H9 (cell line): ENCODE results near the gene CLCN3. TPM values are rescaled to one million over a fixed set of nuclear protein-coding genes. Genes with fewer than 3 reads are reported as not detected.

ENCODE experiments used
- DNase-seq: peaks from one replicate; pipeline ENCODE4 v3.0.0-alpha.2; 2017
- H2AFZ ChIP-seq: one replicate; pipeline ENCODE4 v1.6.1; 2013; ENCODE audit warnings: mild to moderate bottlenecking, low read length, control low read depth, moderate library complexity
- H2AK5ac ChIP-seq: 2 replicates; pipeline ENCODE4 v1.6.1; 2013; ENCODE audit warnings: low read length, control low read depth, mixed read lengths; ENCODE audit not compliant: insufficient read length
- H2BK120ac ChIP-seq: one replicate; pipeline ENCODE4 v1.6.1; 2013; ENCODE audit warnings: low read depth, mild to moderate bottlenecking, low read length, control low read depth, inconsistent platforms; ENCODE audit not compliant: poor library complexity, severe bottlenecking
- H2BK12ac ChIP-seq: 2 replicates; pipeline ENCODE4 v1.6.1; 2013; ENCODE audit warnings: low read length, control low read depth, mixed read lengths, low read depth; ENCODE audit not compliant: insufficient read length
- H2BK15ac ChIP-seq: 2 replicates; pipeline ENCODE4 v1.6.1; 2013; ENCODE audit warnings: low read depth, low read length, control low read depth
- H2BK20ac ChIP-seq: one replicate; pipeline ENCODE4 v1.6.1; 2013; ENCODE audit warnings: low read depth, mild to moderate bottlenecking, low read length, control low read depth, inconsistent platforms; ENCODE audit not compliant: poor library complexity, severe bottlenecking
- H2BK5ac ChIP-seq: 2 replicates; pipeline ENCODE4 v1.6.1; 2013; ENCODE audit warnings: low read length, control low read depth, mixed read lengths; ENCODE audit not compliant: insufficient read length
- H3K14ac ChIP-seq: 2 replicates; pipeline ENCODE4 v1.6.1; 2013; ENCODE audit warnings: low read length, control low read depth; ENCODE audit not compliant: insufficient read depth
- H3K18ac ChIP-seq: 2 replicates; pipeline ENCODE4 v1.6.1; 2013; ENCODE audit warnings: low read depth, mild to moderate bottlenecking, mixed read lengths, low read length, control low read depth; ENCODE audit not compliant: insufficient read length
- H3K23ac ChIP-seq: 2 replicates; pipeline ENCODE4 v1.6.1; 2013; ENCODE audit warnings: low read length, control low read depth, mixed read lengths, low read depth; ENCODE audit not compliant: insufficient read length
- H3K23me2 ChIP-seq: 2 replicates; pipeline ENCODE4 v1.6.1; 2013; ENCODE audit warnings: low read depth, mild to moderate bottlenecking, mixed read lengths, low read length, control low read depth; ENCODE audit not compliant: insufficient read length, poor library complexity, severe bottlenecking
- H3K27ac ChIP-seq: 2 replicates; pipeline ENCODE4 v1.5.1; 2013; ENCODE audit warnings: low read length, control low read depth, mixed read lengths, low read depth; ENCODE audit not compliant: insufficient read length
- H3K27me3 ChIP-seq: 2 replicates; pipeline ENCODE4 v1.6.1; 2013; ENCODE audit warnings: low read length, control low read depth, inconsistent platforms; ENCODE audit not compliant: insufficient read depth
- H3K4ac ChIP-seq: 2 replicates; pipeline ENCODE4 v1.6.1; 2013; ENCODE audit warnings: low read depth, mild to moderate bottlenecking, control low read depth, inconsistent platforms, low read length, moderate library complexity
- H3K4me1 ChIP-seq: 2 replicates; pipeline ENCODE4 v1.6.1; 2013; ENCODE audit warnings: low read length, control low read depth, inconsistent platforms; ENCODE audit not compliant: insufficient read depth
- H3K4me2 ChIP-seq: 2 replicates; pipeline ENCODE4 v1.6.1; 2013; ENCODE audit warnings: low read length, control low read depth, mixed read lengths; ENCODE audit not compliant: insufficient read length, insufficient read depth
- H3K56ac ChIP-seq: 2 replicates; pipeline ENCODE4 v1.6.1; 2013; ENCODE audit warnings: low read depth, mild to moderate bottlenecking, mixed read lengths, low read length, control low read depth; ENCODE audit not compliant: insufficient read length
- H3K79me1 ChIP-seq: 2 replicates; pipeline ENCODE4 v1.6.1; 2013; ENCODE audit warnings: low read depth, mild to moderate bottlenecking, moderate library complexity, low read length, control low read depth, inconsistent platforms; ENCODE audit not compliant: insufficient read depth, poor library complexity, severe bottlenecking
- H3K79me2 ChIP-seq: 2 replicates; pipeline ENCODE4 v1.6.1; 2013; ENCODE audit warnings: low read length, control low read depth, inconsistent platforms; ENCODE audit not compliant: insufficient read depth
- H3K9ac ChIP-seq: 2 replicates; pipeline ENCODE4 v1.6.1; 2013; ENCODE audit warnings: low read length, control low read depth, mixed read lengths; ENCODE audit not compliant: insufficient read length; ENCODE audit errors: extremely low read depth
- H3K9me3 ChIP-seq: one replicate; pipeline ENCODE4 v1.6.1; 2013; ENCODE audit warnings: low read depth, low read length, inconsistent platforms; ENCODE audit not compliant: control insufficient read depth
- H3T11ph ChIP-seq: one replicate; pipeline ENCODE4 v1.6.1; 2013; ENCODE audit warnings: mild to moderate bottlenecking, low read length, control low read depth, inconsistent platforms
- H4K20me1 ChIP-seq: one replicate; pipeline ENCODE4 v1.6.1; 2013; ENCODE audit not compliant: control insufficient read depth, insufficient read length, insufficient read depth
- H4K5ac ChIP-seq: 2 replicates; pipeline ENCODE4 v1.6.1; 2013; ENCODE audit warnings: low read depth, mild to moderate bottlenecking, mixed read lengths, low read length, control low read depth; ENCODE audit not compliant: insufficient read length
- H4K8ac ChIP-seq: replicated peaks from 2 replicates; pipeline ENCODE4 v1.6.1; 2013; ENCODE audit warnings: low read length, control low read depth, mixed read lengths, low read depth; ENCODE audit not compliant: insufficient read length
- H4K91ac ChIP-seq: 2 replicates; pipeline ENCODE4 v1.6.1; 2013; ENCODE audit warnings: low read depth, mild to moderate bottlenecking, moderate library complexity, mixed read lengths, low read length, control low read depth; ENCODE audit not compliant: insufficient read length
- H3K27ac Mint-ChIP-seq, 3 experiments: 2 replicates in 2 of 3; 3 replicates in 1 of 3; pipeline ENCODE4 v1.8.0; 2020 to 2021; ENCODE audit warnings: mixed read lengths in 3 of 3, mild to moderate bottlenecking in 1 of 3, moderate library complexity in 1 of 3
- H3K27me3 Mint-ChIP-seq: 2 replicates; pipeline ENCODE4 v1.8.0; 2021; ENCODE audit warnings: low read depth, mild to moderate bottlenecking, moderate library complexity, mixed read lengths
- H3K36me3 Mint-ChIP-seq, 3 experiments: 2 replicates in 2 of 3; 3 replicates in 1 of 3; pipeline ENCODE4 v1.8.0; 2020 to 2021; ENCODE audit warnings: low read depth in 3 of 3, mixed read lengths in 3 of 3; ENCODE audit not compliant: insufficient read depth in 1 of 3
- H3K4me1 Mint-ChIP-seq, 2 experiments: 2 replicates each; pipeline ENCODE4 v1.8.0; 2020; ENCODE audit warnings: mixed read lengths in 2 of 2
- H3K4me3 Mint-ChIP-seq, 2 experiments: 2 replicates in 1 of 2; 3 replicates in 1 of 2; pipeline ENCODE4 v1.8.0; 2020 to 2021; ENCODE audit warnings: mild to moderate bottlenecking in 2 of 2, mixed read lengths in 2 of 2, moderate library complexity in 1 of 2
- H3K9me3 Mint-ChIP-seq, 2 experiments: 2 replicates in 1 of 2; 3 replicates in 1 of 2; pipeline ENCODE4 v1.8.0; 2020; ENCODE audit warnings: mild to moderate bottlenecking in 2 of 2, mixed read lengths in 2 of 2, moderate library complexity in 1 of 2
- CTCF ChIP-seq: fragments of 200-600 bp; sonication (generic); conservative IDR thresholded peaks from 3 replicates; pipeline ENCODE4 v1.8.0; 2021; ENCODE audit warnings: antibody characterized with exemption, mild to moderate bottlenecking
- WGBS: extraction: QIAGEN DNeasy Blood & Tissue Kit; methylation state at CpG from one replicate; pipeline ENCODE4 v1.1.7; 2013; ENCODE audit warnings: missing lambda C conversion rate, low lambda C conversion rate, mixed read lengths; ENCODE audit not compliant: insufficient read length; ENCODE audit errors: extremely low coverage; 5-methylcytosine and 5-hydroxymethylcytosine counted together
- total RNA-seq: library from RNA; stranded (reverse); gene quantifications from 2 replicates; pipeline ENCODE4 v1.2.1, GENCODE V29; 2021

The CLCN3 gene
- total RNA-seq, 1 experiment from 2014 or later, result 25.7 TPM

GRCh38 chr4:169627307-169627706, 6.9 kb downstream of the CLCN3 start:
- no peak overlapping the region for H2BK5ac ChIP-seq
- H3K9me3 Mint-ChIP-seq, result no peaks in the 10 kb centered on the region
- WGBS, result no CpG with 5 or more reads among the region's 1 CpG
- H3K79me2 ChIP-seq, result peaks cover 11% of the 10 kb centered on the region; the same call in 1 of the 2 replicates
- no peak overlapping the region for H2AK5ac ChIP-seq
- no peaks in the 10 kb centered on the region for H3K23me2 ChIP-seq
- H2AFZ ChIP-seq, result no peak overlapping the region
- no peak for DNase-seq
- no peak overlapping the region for H2BK15ac ChIP-seq
- peaks cover 2 to 4% (median 2%) of the 10 kb centered on the region in 3 experiments; a peak in 1 of 7 replicates for H3K36me3 Mint-ChIP-seq
- peaks cover 3 to 4% of the 10 kb centered on the region in 2 experiments for H3K4me1 Mint-ChIP-seq
- H3T11ph ChIP-seq, result no peak overlapping the region
- no peak overlapping the region for H4K5ac ChIP-seq
- H3K79me1 ChIP-seq, result no peaks in the 10 kb centered on the region
- no peak overlapping the region for H3K27ac Mint-ChIP-seq
- TF ChIP-seq CTCF, result no peak
- no peaks in the 10 kb centered on the region for H3K27me3 ChIP-seq
- no peak overlapping the region for H3K18ac ChIP-seq
- no peak overlapping the region for H3K9ac ChIP-seq
- H3K4me3 Mint-ChIP-seq, result no peak overlapping the region
- H4K8ac ChIP-seq, result no peak overlapping the region
- no peak overlapping the region for H3K4me2 ChIP-seq
- H3K4me1 ChIP-seq, result no peaks in the 10 kb centered on the region
- H3K56ac ChIP-seq, result no peak overlapping the region
- no peak overlapping the region for H3K14ac ChIP-seq
- H3K4ac ChIP-seq, result no peak overlapping the region
- no peaks in the 10 kb centered on the region for H3K27me3 Mint-ChIP-seq
- no peaks in the 10 kb centered on the region for H4K20me1 ChIP-seq
- H3K27ac ChIP-seq, result no peak overlapping the region
- no peak overlapping the region for H2BK12ac ChIP-seq
- H3K9me3 ChIP-seq, result no peaks in the 10 kb centered on the region
- H3K23ac ChIP-seq, result no peak overlapping the region
- H4K91ac ChIP-seq, result no peak overlapping the region
- no peak overlapping the region for H2BK120ac ChIP-seq
- no peak overlapping the region for H2BK20ac ChIP-seq
